BJ (cell line): Measurements from ENCODE around the gene PPP1R3C. TPM values are rescaled to one million over a fixed set of nuclear protein-coding genes. Genes with fewer than 3 reads are reported as not detected.
A peak's percentile ranks its signal among the peaks of the same experiment; 100 is the strongest.

ENCODE experiments used
- CTCF ChIA-PET: fragments of 350-600 bp; formaldehyde crosslinking; extraction: SDS; loops from one replicate; lab custom pipeline; 2021; ENCODE audit warnings: antibody characterized with exemption, inconsistent platforms; lab: Yijun Ruan, JAX
- POLR2A ChIA-PET: fragments of 300-600 bp; sonication (Branson Sonifier 250); formaldehyde crosslinking; extraction: SDS; loops from one replicate; lab custom pipeline; 2021; ENCODE audit warnings: antibody characterized with exemption; lab: Charles Lee
- DNase-seq: peaks from one replicate; pipeline ENCODE4 v3.0.0-alpha.2; 2011; ENCODE audit warnings: low read depth
- H3K27me3 ChIP-seq: 2 replicates; pipeline ENCODE4 v1.6.0; 2011; ENCODE audit warnings: low read length; ENCODE audit not compliant: control insufficient read depth, insufficient read depth
- H3K36me3 ChIP-seq: 2 replicates; pipeline ENCODE4 v1.5.1; 2011; ENCODE audit warnings: low read length; ENCODE audit not compliant: control insufficient read depth, insufficient read depth
- H3K4me3 ChIP-seq: 2 replicates; pipeline ENCODE4 v1.5.1; 2011; ENCODE audit warnings: low read depth, mild to moderate bottlenecking, control low read depth, low read length
- polyA plus RNA-seq: library from polyadenylated mRNA; depleted of rRNA; stranded (reverse); fragments of >200 nt; gene quantifications from 2 replicates; pipeline ENCODE4 v1.2.3, GENCODE V29; 2011
- TF ChIP-seq, protein P1 (sequence below): IDR thresholded peaks from 2 replicates; pipeline ENCODE4 v1.5.1; 2011; ENCODE audit warnings: low read depth, mild to moderate bottlenecking, control low read depth, inconsistent platforms, low read length, moderate library complexity; ENCODE audit not compliant: insufficient read depth

PPP1R3C gene
- polyA plus RNA-seq, 1 experiment = 33.4 TPM

GRCh38 chr10:91616137-91616536 lies 16.7 kb downstream of the PPP1R3C start:
- H3K36me3 ChIP-seq = no peaks in the 10 kb centered on the region
- no peak overlapping the region for H3K4me3 ChIP-seq
- DNase-seq = no peak
- H3K27me3 ChIP-seq = no peaks in the 10 kb centered on the region
- TF ChIP-seq, protein P1, sequence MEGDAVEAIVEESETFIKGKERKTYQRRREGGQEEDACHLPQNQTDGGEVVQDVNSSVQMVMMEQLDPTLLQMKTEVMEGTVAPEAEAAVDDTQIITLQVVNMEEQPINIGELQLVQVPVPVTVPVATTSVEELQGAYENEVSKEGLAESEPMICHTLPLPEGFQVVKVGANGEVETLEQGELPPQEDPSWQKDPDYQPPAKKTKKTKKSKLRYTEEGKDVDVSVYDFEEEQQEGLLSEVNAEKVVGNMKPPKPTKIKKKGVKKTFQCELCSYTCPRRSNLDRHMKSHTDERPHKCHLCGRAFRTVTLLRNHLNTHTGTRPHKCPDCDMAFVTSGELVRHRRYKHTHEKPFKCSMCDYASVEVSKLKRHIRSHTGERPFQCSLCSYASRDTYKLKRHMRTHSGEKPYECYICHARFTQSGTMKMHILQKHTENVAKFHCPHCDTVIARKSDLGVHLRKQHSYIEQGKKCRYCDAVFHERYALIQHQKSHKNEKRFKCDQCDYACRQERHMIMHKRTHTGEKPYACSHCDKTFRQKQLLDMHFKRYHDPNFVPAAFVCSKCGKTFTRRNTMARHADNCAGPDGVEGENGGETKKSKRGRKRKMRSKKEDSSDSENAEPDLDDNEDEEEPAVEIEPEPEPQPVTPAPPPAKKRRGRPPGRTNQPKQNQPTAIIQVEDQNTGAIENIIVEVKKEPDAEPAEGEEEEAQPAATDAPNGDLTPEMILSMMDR = no peak
- POLR2A ChIA-PET = no interaction called here
- CTCF ChIA-PET = interaction anchor here (1.0 to 2.0 kb wide), 3 partner anchors 20 to 66 kb away, joined by 4 to 9 read pairs (median 6); no protein-coding TSS in a partner anchor

- CTCF ChIA-PET = interaction anchor here (0.9 to 2.5 kb wide), 8 partner anchors 10 to 120 kb away, joined by 3 to 11 read pairs (median 5); partner anchors contain the start of gene PPP1R3C
- Histone ChIP-seq H3K27me3 (no peaks in the 10 kb centered on the region), H3K36me3 (no peaks in the 10 kb centered on the region), H3K4me3 (no peak overlapping the region)
- TF ChIP-seq, protein P1 = no peak
- POLR2A ChIA-PET = interaction anchor here (1.0 to 1.3 kb wide), 3 partner anchors 10 to 19 kb away, joined by 3 read pairs; no protein-coding TSS in a partner anchor
- DNase-seq = peak; percentile 91
Measured at GRCh38 chr10:91614225-91614624, 18.6 kb downstream of the PPP1R3C start.

DNA sequence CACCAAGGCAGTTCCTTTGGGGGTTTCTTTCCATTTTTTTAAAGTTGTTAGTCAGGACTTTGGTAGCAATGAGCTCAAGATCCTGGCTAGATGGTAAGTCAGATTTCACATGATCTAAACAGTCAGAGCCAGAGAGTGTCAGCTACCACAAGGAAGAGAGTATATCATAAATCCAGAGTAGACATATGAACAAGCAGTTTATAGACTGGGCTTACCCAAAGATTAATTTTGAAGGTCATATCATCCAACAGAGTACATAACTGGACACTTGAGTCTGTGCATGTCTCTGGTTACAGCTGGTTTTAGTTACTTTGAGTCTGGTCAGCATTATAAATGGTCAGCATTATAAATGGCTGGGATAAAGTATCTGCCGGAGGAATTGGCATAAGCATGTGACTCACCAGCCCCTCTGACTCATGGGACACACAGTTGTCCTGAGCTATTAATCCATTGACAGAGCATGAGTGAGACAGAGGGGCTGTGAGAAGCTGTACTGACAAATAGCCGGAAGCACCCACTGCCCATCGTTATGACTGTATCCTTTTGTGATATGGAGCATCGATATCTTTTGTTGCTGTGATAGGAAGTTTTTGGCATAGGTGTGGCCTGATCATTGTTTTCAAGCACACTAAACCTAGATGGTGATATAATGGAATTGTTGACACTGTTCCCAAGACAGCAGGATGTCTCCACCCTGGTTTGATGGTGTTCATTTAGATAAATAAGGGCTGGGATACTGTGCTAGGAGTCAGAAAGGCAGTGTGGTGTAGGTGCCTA lies 19.3 kb downstream of the PPP1R3C start:
- Histone ChIP-seq H3K36me3 (no peaks in the 10 kb centered on the region), H3K4me3 (no peak overlapping the region), H3K27me3 (no peaks in the 10 kb centered on the region)
- peak; percentile 99 for DNase-seq
- TF ChIP-seq, protein P1 = no peak
- POLR2A ChIA-PET = interaction anchor here (1.0 to 1.3 kb wide), 3 partner anchors 9 to 20 kb away, joined by 3 read pairs; no protein-coding TSS in a partner anchor
- CTCF ChIA-PET = interaction anchor here (0.9 to 2.5 kb wide), 8 partner anchors 9 to 119 kb away, joined by 3 to 11 read pairs (median 6); partner anchors contain the start of gene PPP1R3C

DNA sequence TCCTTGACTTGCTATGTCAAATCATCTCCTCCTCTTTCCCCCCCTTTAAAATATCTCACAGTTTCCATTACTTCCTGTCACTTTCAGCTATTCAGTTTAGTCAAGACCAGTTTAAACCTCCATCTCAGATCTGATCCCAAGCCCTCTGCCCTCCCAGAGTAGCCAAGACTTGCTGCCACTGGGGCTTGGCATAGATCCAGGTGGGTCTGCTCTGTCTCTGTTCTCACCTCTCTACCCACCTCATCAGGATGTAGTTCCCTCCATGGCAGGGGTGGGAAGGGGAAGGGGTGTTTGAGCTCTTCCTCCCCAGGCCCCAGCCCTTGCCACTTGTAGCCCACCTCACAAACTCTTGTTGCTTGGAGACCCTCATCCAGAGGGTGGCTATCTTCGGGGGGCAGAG lies 22.0 kb downstream of the PPP1R3C start:
- CTCF ChIA-PET = interaction anchor here (1.2 to 1.9 kb wide), 4 partner anchors 9 to 59 kb away, joined by 3 to 6 read pairs (median 5); no protein-coding TSS in a partner anchor
- POLR2A ChIA-PET = no interaction called here

More for the DNA sequence above, 22.0 kb downstream of the PPP1R3C start:
- no peaks in the 10 kb centered on the region for H3K36me3 ChIP-seq
- H3K4me3 ChIP-seq = no peak overlapping the region
- no peak for DNase-seq
- TF ChIP-seq, protein P1 = no peak
- H3K27me3 ChIP-seq = no peaks in the 10 kb centered on the region
